22Rv1 (cell line): Measurements from ENCODE around the gene FAIM.

Source experiments
- H3K27ac ChIP-seq: fragments of 450-650 bp; 2 replicates; pipeline ENCODE4 v1.5.1; 2017
- ZFX ChIP-seq: fragments of 450-650 bp; IDR thresholded peaks from 2 replicates; pipeline ENCODE4 v1.6.1; 2017; ENCODE audit warnings: antibody characterized with exemption, borderline replicate concordance
- TF ChIP-seq, protein P1 (sequence below): fragments of 450-650 bp; IDR thresholded peaks from 2 replicates; pipeline ENCODE4 v1.5.1; 2017; ENCODE audit warnings: mild to moderate bottlenecking

FAIM gene

DNA sequence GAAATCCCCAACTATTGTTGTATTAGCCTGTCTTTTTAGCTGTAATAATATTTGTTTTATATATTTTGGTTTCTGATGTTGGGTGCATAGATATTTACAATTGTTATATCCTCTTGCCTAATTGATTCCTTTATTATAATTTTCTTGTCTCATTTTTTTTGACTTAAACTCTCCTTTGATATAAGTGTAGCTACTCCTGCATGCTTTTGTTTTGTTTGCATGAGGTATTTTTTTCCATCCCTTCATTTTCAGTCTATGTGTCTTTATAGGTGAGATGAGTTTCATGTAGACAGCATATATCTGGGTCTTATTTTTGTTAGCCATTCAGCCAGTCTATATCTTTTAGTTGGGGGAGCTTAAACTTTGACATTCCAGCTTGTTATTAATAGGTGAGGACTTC, 37.4 kb downstream of the FAIM start:
- no peak overlapping the region for H3K27ac ChIP-seq
- no peak for TF ChIP-seq ZFX
- TF ChIP-seq, protein P1, sequence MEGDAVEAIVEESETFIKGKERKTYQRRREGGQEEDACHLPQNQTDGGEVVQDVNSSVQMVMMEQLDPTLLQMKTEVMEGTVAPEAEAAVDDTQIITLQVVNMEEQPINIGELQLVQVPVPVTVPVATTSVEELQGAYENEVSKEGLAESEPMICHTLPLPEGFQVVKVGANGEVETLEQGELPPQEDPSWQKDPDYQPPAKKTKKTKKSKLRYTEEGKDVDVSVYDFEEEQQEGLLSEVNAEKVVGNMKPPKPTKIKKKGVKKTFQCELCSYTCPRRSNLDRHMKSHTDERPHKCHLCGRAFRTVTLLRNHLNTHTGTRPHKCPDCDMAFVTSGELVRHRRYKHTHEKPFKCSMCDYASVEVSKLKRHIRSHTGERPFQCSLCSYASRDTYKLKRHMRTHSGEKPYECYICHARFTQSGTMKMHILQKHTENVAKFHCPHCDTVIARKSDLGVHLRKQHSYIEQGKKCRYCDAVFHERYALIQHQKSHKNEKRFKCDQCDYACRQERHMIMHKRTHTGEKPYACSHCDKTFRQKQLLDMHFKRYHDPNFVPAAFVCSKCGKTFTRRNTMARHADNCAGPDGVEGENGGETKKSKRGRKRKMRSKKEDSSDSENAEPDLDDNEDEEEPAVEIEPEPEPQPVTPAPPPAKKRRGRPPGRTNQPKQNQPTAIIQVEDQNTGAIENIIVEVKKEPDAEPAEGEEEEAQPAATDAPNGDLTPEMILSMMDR = no peak

DNA sequence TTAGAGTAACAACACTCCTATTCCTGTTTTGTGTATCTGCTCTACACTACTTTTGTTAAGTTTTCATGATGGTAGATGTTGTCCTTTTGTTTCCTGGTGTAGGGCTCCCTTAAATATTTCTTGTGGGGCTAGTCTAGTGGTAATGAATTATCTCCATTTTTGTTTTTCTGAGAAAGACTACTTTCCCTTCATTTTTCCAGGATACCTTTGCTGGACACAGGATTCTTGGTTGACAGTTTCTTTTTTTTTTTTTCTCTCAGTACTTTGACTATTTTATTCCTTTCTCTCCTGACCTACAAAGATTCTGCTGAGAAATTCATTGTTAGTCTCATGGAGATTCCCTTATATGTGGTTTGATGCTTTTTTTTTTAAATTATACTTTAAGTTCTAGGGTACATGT, 37.9 kb downstream of the FAIM start:
- no peak overlapping the region for H3K27ac ChIP-seq
- TF ChIP-seq, protein P1 = no peak
- TF ChIP-seq ZFX = no peak

DNA sequence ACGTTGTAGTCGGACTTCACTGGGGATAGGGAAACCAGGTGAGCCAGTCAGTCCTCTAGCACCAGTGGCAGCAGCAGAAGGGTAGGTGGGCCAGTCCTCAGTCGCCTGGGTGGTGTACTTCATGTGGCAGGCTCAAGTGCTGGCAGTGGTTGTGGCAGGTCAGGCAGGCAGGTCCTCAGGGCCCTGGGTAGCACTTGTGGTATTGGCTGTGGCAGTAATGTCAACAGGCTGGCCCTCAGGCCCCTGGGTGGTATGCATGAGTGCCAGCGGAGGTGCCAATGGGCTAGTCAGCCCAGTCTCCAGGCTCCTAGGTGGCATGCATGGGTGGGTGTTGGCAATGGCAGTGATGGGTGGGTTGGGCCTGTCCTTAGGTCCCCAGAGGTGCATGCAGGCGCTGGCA, 40.6 kb downstream of the FAIM start:
- H3K27ac ChIP-seq = no peak overlapping the region
- TF ChIP-seq ZFX = no peak
- TF ChIP-seq, protein P1 = no peak

DNA sequence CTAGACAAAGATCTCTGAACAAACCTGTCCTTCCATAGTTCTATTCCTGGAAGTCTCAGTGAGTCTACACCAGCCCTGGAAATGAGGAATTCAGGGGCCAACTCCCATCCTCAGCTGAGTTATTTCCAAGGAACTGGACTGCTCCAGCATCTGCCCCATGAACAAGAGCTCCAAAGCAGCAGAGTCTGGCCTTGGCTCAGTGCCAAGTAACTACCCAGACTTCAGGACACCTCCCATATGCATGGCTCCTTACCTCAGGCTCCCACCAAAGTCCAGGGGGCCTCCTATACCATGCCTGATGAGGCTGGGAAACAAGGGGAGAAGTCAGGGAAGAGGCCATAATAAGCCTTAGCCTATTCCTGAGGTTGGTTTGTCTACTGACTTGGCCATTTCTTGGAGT, 45.0 kb downstream of the FAIM start:
- no peak overlapping the region for H3K27ac ChIP-seq
- no peak for TF ChIP-seq ZFX
- TF ChIP-seq, protein P1 = no peak

DNA sequence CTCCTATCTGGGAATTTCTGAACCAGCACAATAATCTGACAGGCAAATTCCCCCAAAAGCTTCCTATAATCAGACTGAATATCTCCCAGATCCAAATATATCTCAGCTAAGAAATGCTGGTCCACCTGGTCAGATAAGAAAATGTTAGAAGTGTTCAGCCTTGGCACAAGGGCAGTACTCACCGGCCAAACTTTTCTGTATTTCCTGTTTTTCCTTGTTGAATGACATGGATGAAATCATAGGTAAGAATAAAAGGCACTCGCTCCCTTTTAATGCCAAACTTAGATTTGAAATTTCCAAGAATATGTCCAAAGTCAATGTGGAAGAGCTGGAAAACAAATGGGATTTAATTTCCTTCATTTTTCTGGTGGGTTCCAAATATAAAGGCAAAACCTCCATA, 48.9 kb downstream of the FAIM start:
- TF ChIP-seq, protein P1 = no peak
- TF ChIP-seq ZFX = no peak
- no peak overlapping the region for H3K27ac ChIP-seq

DNA sequence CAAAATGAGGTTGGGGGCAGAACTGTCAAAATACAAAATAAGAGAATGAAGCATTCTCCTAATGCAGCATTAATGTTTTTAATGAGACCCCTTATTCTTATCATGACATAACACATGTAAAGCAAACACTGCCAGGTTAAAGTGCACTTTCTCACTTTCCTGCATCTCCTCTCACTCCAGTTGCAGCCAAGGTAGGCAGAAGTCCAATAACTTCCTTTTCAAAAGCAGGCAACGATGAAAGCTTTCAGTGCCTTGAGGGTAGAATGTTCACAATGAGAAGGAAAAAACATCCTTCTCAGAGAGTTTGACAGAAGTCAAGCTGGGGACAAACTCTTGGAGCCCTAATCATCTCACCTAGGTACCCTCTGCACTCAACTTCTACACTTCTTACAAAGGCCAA, 59.5 kb downstream of the FAIM start:
- no peak overlapping the region for H3K27ac ChIP-seq
- TF ChIP-seq, protein P1 = no peak

DNA sequence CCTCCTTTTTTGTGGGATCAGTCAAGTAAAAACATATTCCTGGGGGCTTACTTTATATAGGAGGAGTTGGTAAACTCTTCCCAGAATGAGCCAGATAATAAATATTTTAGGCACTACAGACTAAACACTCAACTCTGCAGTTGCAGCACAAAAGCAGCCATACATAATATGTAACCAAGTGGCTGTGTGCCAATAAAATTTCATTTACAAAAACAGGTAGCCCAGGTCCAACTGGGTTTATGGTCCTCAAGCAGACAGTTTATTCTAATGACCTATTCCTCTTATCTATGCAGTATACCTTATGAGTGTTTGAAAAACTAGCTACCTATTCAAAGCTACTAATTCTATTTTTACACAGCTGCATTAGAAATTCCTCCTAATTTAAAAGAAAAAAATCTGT, 61.8 kb downstream of the FAIM start:
- no peak for TF ChIP-seq ZFX
- TF ChIP-seq, protein P1 = no peak
- H3K27ac ChIP-seq = no peak overlapping the region
